HepG2 (cell line): ENCODE results near the gene LCTL. TPM values are rescaled to one million over a fixed set of nuclear protein-coding genes. Genes with fewer than 3 reads are reported as not detected.

ENCODE experiments used
- ATAC-seq: fragments of 200-7000 bp; cut with Tn5 transposase; 3 replicates; pipeline ENCODE4 v1.9.1; 2020; ENCODE audit warnings: mild to moderate bottlenecking, moderate library complexity
- BruUV-seq: library from RNA; stranded (reverse); fragments of 400-500 nt; replicated peaks from 2 replicates; lab custom pipeline; 2021; lab: Mats Ljungman, UMichigan
- CTCF ChIA-PET: fragments of 300-600 bp; formaldehyde crosslinking; extraction: SDS; loops from one replicate; lab custom pipeline; 2021; ENCODE audit warnings: low total read pairs, inconsistent platforms, low intra/inter-chr PET ratio; lab: Yijun Ruan, JAX
- POLR2A ChIA-PET: fragments of 350-600 bp; sonication (Branson Sonifier 250); formaldehyde crosslinking; loops from one replicate; lab custom pipeline; 2020; ENCODE audit warnings: antibody characterized with exemption, inconsistent platforms; lab: Yijun Ruan, JAX
- DNase-seq: peaks from one replicate; pipeline ENCODE4 v3.0.0-alpha.2; 2015; ENCODE audit warnings: low spot score
- FAIRE-seq: peaks from 3 replicates; lab custom pipeline; 2011; peaks lifted over from hg19 to GRCh38; lab: Jason Lieb, UNC
- H2AFZ ChIP-seq: one replicate; pipeline ENCODE4 v1.6.1; 2011; ENCODE audit warnings: low read length, inconsistent platforms
- H3K27ac ChIP-seq: fragments of 300-600 bp; 3 replicates; pipeline ENCODE4 v1.8.0; 2011; ENCODE audit warnings: mixed run types, mild to moderate bottlenecking, mixed read lengths, low read length, inconsistent platforms; ENCODE audit not compliant: insufficient read depth; ENCODE audit errors: extremely low read length
- H3K27me3 ChIP-seq, 2 experiments: fragments of 200-600 bp in 1 of 2; 2 replicates in 1 of 2; 3 replicates in 1 of 2; pipeline versions ENCODE4 v1.6.0 to v1.8.0; 2011; ENCODE audit warnings: low read length in 2 of 2, mild to moderate bottlenecking in 2 of 2, moderate library complexity in 2 of 2, inconsistent platforms in 1 of 2; ENCODE audit not compliant: insufficient read depth in 2 of 2, control insufficient read depth in 1 of 2
- H3K36me3 ChIP-seq, 2 experiments: fragments of 200-600 bp in 1 of 2; replicated peaks in 1 of 2; 2 replicates in 1 of 2; 3 replicates in 1 of 2; pipeline versions ENCODE4 v1.5.1 to v1.8.0; 2011; ENCODE audit warnings: low read length in 2 of 2, inconsistent platforms in 1 of 2; ENCODE audit not compliant: insufficient read depth in 2 of 2, control insufficient read depth in 1 of 2
- H3K4me1 ChIP-seq: 2 replicates; pipeline ENCODE4 v1.5.1; 2012; ENCODE audit warnings: low read length, inconsistent platforms; ENCODE audit not compliant: insufficient read depth
- H3K4me2 ChIP-seq: 2 replicates; pipeline ENCODE4 v1.6.0; 2011; ENCODE audit warnings: low read depth, low read length, inconsistent platforms
- H3K4me3 ChIP-seq, 3 experiments: fragments of 200-600 bp in 1 of 3; sonication (generic), shearing (Covaris generic) in 1 of 3; replicated peaks in 1 of 3; 2 replicates each; pipeline ENCODE4 v1.5.1; 2011 to 2016; ENCODE audit warnings: low read length in 3 of 3, inconsistent platforms in 2 of 3, low read depth in 2 of 3, mild to moderate bottlenecking in 2 of 3, control low read depth in 1 of 3, mixed read lengths in 1 of 3; ENCODE audit not compliant: insufficient read depth in 1 of 3
- H3K79me2 ChIP-seq: one replicate; pipeline ENCODE4 v1.6.1; 2011; ENCODE audit warnings: low read length, inconsistent platforms; ENCODE audit not compliant: insufficient read depth
- H3K9ac ChIP-seq: 2 replicates; pipeline ENCODE4 v1.6.0; 2011; ENCODE audit warnings: mild to moderate bottlenecking, low read depth, low read length, inconsistent platforms; ENCODE audit not compliant: insufficient read depth
- H3K9me3 ChIP-seq: 2 replicates; pipeline ENCODE4 v1.5.1; 2012; ENCODE audit warnings: mild to moderate bottlenecking, low read length
- H4K20me1 ChIP-seq: 2 replicates; pipeline ENCODE4 v1.6.0; 2011; ENCODE audit warnings: inconsistent platforms, mild to moderate bottlenecking, low read length, moderate library complexity; ENCODE audit not compliant: insufficient read depth
- MEF2D ChIP-seq: sonication (generic); formaldehyde crosslinking; IDR thresholded peaks from 2 replicates; pipeline ENCODE4 v1.5.1; 2020; ENCODE audit warnings: mild to moderate bottlenecking, missing genetic modification reagents
- SIN3A ChIP-seq: IDR thresholded peaks from 2 replicates; pipeline ENCODE4 v1.6.1; 2011; ENCODE audit warnings: low read depth, mild to moderate bottlenecking, control low read depth, low read length, borderline replicate concordance
- TEAD3 ChIP-seq: optimal IDR thresholded peaks from 2 replicates; pipeline ENCODE3; 2016; ENCODE audit warnings: borderline replicate concordance
- TRIM24 ChIP-seq: sonication (generic); formaldehyde crosslinking; IDR thresholded peaks from 2 replicates; pipeline ENCODE4 v1.8.0; 2022; ENCODE audit warnings: mild to moderate bottlenecking, missing genetic modification reagents
- ZNF746 ChIP-seq: sonication (generic); formaldehyde crosslinking; IDR thresholded peaks from 2 replicates; pipeline ENCODE4 v1.8.0; 2022; ENCODE audit warnings: mild to moderate bottlenecking, missing genetic modification reagents
- in situ Hi-C: cut with HindIII; loops from 2 replicates; pipeline ENCODE4 v1.10.0; 2017; ENCODE audit warnings: low pct_unique_long_range_greater_than_20kb; ENCODE audit not compliant: extremely low pct_ligation_motif_present
- intact Hi-C: fragments of 100-400 bp; cut with micrococcal nuclease; formaldehyde crosslinking; loops from one replicate; pipeline ENCODE4 v1.10.0; 2022; ENCODE audit not compliant: unreplicated experiment
- polyA plus RNA-seq, 8 experiments: library from polyadenylated mRNA; depleted of rRNA in 3 of 8; stranded (reverse) in 7 of 8; unstranded in 1 of 8; fragments of >200 nt; fragmentation: Illumina TruSeq in 4 of 8; extraction: Trizol in 4 of 8; gene quantifications; 2 replicates each; pipeline versions ENCODE4 v1.2.1 to v1.2.3, GENCODE V29; 2011 to 2016; ENCODE audit warnings: low read depth in 4 of 8, missing spikeins in 1 of 8, mixed read lengths in 1 of 8; ENCODE audit not compliant: insufficient read depth in 1 of 8
- total RNA-seq, 5 experiments: library from RNA; depleted of rRNA; stranded (reverse); fragments of >200 nt; fragmentation: Illumina TruSeq; extraction: Trizol; gene quantifications; 2 replicates each; pipeline ENCODE4 v1.2.3, GENCODE V29; 2016; ENCODE audit warnings: low read depth in 1 of 5
- TF ChIP-seq, protein P1 (sequence below): sonication (generic); formaldehyde crosslinking; IDR thresholded peaks from 2 replicates; pipeline ENCODE4 v1.8.1; 2023; ENCODE audit warnings: missing genetic modification reagents, inconsistent platforms, borderline replicate concordance
- TF ChIP-seq, protein P2 (sequence below): sonication (generic); formaldehyde crosslinking; IDR thresholded peaks from 2 replicates; pipeline ENCODE4 v1.5.0; 2020; ENCODE audit warnings: missing genetic modification reagents
- TF ChIP-seq, protein P3 (sequence below), 2 experiments: fragments of 450-650 bp in 1 of 2; sonication (generic) in 1 of 2; formaldehyde crosslinking in 1 of 2; IDR thresholded peaks; 2 replicates each; pipeline versions ENCODE4 v1.6.1 to v1.8.0; 2016 to 2022; ENCODE audit warnings: antibody characterized with exemption in 1 of 2, mild to moderate bottlenecking in 1 of 2, missing genetic modification reagents in 1 of 2
- TF ChIP-seq, protein P4 (sequence below): sonication (generic); formaldehyde crosslinking; IDR thresholded peaks from 2 replicates; pipeline ENCODE4 v1.5.0; 2020; ENCODE audit warnings: mild to moderate bottlenecking, missing genetic modification reagents, borderline replicate concordance

The LCTL gene
- total and polyA plus RNA-seq, 2 of the 13 experiments (the other 11 are each of a cell fraction or from before 2014, with no cell fraction given) = 0.96 to 1.4 TPM

DNA sequence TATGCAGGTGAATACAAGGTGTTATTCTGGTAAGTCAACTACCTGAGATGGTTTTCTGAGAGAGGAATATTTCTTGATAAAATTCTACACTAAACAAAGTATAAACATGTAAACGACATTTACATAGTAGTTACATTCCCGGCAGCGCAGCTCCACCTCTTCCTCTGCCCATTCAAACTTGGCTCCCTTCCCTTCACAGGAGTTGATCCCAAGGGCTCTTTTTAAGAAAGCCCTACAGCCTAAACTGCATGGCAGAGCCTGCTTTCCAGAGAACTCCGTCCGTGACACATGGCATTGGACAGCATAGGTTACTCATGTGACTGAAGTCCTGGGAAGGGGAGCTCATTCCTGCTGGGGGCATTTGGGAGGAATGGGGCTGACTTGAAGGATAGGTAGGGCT, 22.0 kb upstream of the LCTL start (continued):
- TF ChIP-seq MEF2D (CRISPR knock-in tag) (no peak), ZNF746 (no peak)

DNA sequence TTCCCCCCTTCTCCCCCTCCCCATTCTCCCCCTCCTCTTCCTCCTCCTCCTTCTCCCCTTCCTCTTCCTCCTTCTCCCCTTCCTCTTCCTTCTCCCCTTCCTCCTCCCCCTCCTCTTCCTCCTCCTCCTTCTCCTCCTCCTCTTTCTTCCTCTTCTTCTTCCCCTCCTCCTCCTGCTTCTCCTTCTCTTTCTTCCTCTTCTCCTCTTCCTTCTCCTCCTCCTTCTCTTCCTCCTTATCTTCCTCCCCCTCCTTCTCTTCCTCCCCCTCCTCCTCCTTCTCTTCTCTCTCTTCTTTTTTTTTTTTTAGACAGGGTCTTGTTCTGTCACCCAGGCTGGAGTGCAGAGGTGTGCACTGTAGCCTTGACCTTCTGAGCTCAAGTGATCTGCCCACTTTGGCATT, 21.2 kb upstream of the LCTL start:
- ChIA-PET CTCF (no interaction called here), POLR2A (no interaction called here)
- Histone ChIP-seq H4K20me1 (no peaks in the 10 kb centered on the region), H3K9me3 (no peaks in the 10 kb centered on the region), H3K4me1 (peaks cover 45% of the 10 kb centered on the region), H3K27ac (no peak overlapping the region), H2AFZ (no peak overlapping the region), H3K9ac (no peak overlapping the region), H3K27me3 (no peaks in the 10 kb centered on the region), H3K36me3 (no peaks in the 10 kb centered on the region), H3K79me2 (peaks cover 4% of the 10 kb centered on the region), H3K4me2 (no peak overlapping the region), H3K4me3 (no peak overlapping the region)
- intact Hi-C loops (no loop called here), in situ Hi-C loops (no loop called here)
- DNase-seq (no peak), FAIRE-seq (no peak), ATAC-seq (no peak)
- no TSS peak for BruUV-seq
- TF ChIP-seq TRIM24 (CRISPR knock-in tag) (no peak), TEAD3 (CRISPR knock-in tag) (no peak), SIN3A (no peak)
- TF ChIP-seq, protein P1, sequence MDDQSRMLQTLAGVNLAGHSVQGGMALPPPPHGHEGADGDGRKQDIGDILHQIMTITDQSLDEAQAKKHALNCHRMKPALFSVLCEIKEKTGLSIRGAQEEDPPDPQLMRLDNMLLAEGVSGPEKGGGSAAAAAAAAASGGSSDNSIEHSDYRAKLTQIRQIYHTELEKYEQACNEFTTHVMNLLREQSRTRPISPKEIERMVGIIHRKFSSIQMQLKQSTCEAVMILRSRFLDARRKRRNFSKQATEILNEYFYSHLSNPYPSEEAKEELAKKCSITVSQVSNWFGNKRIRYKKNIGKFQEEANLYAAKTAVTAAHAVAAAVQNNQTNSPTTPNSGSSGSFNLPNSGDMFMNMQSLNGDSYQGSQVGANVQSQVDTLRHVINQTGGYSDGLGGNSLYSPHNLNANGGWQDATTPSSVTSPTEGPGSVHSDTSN (CRISPR knock-in tag) = no peak
- TF ChIP-seq, protein P2, sequence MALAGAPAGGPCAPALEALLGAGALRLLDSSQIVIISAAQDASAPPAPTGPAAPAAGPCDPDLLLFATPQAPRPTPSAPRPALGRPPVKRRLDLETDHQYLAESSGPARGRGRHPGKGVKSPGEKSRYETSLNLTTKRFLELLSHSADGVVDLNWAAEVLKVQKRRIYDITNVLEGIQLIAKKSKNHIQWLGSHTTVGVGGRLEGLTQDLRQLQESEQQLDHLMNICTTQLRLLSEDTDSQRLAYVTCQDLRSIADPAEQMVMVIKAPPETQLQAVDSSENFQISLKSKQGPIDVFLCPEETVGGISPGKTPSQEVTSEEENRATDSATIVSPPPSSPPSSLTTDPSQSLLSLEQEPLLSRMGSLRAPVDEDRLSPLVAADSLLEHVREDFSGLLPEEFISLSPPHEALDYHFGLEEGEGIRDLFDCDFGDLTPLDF (CRISPR knock-in tag) = no peak
- TF ChIP-seq, protein P3, sequence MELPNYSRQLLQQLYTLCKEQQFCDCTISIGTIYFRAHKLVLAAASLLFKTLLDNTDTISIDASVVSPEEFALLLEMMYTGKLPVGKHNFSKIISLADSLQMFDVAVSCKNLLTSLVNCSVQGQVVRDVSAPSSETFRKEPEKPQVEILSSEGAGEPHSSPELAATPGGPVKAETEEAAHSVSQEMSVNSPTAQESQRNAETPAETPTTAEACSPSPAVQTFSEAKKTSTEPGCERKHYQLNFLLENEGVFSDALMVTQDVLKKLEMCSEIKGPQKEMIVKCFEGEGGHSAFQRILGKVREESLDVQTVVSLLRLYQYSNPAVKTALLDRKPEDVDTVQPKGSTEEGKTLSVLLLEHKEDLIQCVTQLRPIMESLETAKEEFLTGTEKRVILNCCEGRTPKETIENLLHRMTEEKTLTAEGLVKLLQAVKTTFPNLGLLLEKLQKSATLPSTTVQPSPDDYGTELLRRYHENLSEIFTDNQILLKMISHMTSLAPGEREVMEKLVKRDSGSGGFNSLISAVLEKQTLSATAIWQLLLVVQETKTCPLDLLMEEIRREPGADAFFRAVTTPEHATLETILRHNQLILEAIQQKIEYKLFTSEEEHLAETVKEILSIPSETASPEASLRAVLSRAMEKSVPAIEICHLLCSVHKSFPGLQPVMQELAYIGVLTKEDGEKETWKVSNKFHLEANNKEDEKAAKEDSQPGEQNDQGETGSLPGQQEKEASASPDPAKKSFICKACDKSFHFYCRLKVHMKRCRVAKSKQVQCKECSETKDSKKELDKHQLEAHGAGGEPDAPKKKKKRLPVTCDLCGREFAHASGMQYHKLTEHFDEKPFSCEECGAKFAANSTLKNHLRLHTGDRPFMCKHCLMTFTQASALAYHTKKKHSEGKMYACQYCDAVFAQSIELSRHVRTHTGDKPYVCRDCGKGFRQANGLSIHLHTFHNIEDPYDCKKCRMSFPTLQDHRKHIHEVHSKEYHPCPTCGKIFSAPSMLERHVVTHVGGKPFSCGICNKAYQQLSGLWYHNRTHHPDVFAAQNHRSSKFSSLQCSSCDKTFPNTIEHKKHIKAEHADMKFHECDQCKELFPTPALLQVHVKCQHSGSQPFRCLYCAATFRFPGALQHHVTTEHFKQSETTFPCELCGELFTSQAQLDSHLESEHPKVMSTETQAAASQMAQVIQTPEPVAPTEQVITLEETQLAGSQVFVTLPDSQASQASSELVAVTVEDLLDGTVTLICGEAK (IDR thresholded peaks at IDR 0.05) = no peak
- TF ChIP-seq, protein P3 (CRISPR knock-in tag; IDR thresholded peaks at IDR 0.05) = no peak
- TF ChIP-seq, protein P4, sequence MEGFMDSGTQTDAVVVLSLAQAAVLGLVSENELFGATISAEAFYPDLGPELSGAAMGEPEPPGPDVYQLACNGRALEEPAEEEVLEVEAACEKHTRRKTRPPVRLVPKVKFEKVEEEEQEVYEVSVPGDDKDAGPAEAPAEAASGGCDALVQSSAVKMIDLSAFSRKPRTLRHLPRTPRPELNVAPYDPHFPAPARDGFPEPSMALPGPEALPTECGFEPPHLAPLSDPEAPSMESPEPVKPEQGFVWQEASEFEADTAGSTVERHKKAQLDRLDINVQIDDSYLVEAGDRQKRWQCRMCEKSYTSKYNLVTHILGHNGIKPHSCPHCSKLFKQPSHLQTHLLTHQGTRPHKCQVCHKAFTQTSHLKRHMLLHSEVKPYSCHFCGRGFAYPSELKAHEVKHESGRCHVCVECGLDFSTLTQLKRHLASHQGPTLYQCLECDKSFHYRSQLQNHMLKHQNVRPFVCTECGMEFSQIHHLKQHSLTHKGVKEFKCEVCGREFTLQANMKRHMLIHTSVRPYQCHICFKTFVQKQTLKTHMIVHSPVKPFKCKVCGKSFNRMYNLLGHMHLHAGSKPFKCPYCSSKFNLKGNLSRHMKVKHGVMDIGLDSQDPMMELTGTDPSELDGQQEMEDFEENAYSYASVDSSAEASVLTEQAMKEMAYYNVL = no peak
